Measurements from ENCODE around the gene PCDHGA2. TPM values are rescaled to one million over a fixed set of nuclear protein-coding genes. Genes with fewer than 3 reads are reported as not detected.
A peak's percentile ranks its signal among the peaks of the same experiment; 100 is the strongest.

Gene PCDHGA2
- total and polyA plus RNA-seq, 9 of the 15 experiments (the other 6 are each of a cell fraction or from before 2014, with no cell fraction given), result 0.07 to 0.27 (median 0.15) TPM; not detected in 2

DNA sequence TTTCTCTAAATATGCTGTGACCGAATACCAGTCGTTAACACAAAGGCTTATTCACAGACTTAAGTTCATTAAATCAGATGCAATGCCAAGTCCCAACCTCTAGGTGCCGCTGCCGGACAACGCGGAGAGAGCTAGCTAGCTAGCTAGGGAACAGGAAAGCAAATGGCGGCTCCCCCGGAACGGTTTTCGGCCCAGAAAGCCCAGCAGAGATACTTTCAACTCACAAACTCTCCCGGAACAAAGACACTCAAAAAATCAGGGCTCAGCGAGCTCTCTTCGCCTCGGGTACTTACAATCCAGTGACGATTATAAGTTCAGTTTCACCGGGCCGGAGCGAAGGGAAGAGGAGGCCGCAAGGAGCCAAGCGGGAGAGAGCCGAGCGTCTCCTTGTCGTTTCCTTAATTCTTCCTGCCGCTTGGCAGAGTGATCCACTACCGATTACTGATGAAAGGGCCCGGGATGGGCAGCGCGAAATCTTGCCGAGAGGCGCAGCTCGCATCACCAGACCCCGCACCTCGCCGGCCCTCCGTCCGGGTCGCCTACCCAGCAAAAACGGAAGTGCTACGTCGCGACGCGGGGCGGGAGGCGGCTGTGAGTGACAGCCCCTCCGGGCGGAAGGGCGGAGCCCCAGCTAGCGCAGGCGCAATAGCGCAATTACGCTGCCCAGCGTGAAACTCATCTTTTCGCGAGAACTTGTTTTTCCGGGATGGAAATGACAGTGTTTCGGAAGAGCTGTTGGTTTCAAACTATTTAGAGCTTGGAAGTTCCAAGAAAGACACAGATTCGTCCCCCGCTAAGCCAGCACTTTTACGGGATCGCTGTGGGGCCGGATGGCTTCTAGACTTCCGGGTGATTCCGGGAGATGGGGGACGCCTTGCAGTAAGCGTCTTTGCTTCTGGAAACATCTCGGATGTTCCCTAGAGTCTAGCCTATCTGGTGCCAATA, 18.1 kb upstream of the PCDHGA2 start, which contains the start of gene TAF7 (continued):
- TF ChIP-seq ETS2 (tag; IDR thresholded peaks at IDR 0.05; ENCODE audit: borderline replicate concordance, poor library complexity, severe bottlenecking), result no peak
- TF ChIP-seq, protein P1, sequence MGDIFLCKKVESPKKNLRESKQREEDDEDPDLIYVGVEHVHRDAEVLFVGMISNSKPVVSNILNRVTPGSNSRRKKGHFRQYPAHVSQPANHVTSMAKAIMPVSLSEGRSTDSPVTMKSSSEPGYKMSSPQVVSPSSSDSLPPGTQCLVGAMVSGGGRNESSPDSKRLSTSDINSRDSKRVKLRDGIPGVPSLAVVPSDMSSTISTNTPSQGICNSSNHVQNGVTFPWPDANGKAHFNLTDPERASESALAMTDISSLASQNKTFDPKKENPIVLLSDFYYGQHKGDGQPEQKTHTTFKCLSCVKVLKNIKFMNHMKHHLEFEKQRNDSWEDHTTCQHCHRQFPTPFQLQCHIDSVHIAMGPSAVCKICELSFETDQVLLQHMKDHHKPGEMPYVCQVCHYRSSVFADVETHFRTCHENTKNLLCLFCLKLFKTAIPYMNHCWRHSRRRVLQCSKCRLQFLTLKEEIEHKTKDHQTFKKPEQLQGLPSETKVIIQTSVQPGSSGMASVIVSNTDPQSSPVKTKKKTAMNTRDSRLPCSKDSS (IDR thresholded peaks at IDR 0.05; ENCODE audit: low read depth, partially characterized antibody), result peak; percentile 21
- TF ChIP-seq, protein P2, sequence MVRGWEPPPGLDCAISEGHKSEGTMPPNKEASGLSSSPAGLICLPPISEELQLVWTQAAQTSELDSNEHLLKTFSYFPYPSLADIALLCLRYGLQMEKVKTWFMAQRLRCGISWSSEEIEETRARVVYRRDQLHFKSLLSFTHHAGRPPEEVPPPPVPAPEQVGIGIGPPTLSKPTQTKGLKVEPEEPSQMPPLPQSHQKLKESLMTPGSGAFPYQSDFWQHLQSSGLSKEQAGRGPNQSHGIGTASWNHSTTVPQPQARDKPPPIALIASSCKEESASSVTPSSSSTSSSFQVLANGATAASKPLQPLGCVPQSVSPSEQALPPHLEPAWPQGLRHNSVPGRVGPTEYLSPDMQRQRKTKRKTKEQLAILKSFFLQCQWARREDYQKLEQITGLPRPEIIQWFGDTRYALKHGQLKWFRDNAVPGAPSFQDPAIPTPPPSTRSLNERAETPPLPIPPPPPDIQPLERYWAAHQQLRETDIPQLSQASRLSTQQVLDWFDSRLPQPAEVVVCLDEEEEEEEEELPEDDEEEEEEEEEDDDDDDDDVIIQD (CRISPR knock-in tag; IDR thresholded peaks at IDR 0.05), result no peak
- TF ChIP-seq ZNF184 (CRISPR knock-in tag; IDR thresholded peaks at IDR 0.05), result no peak
- TF ChIP-seq ZFP36 (IDR thresholded peaks at IDR 0.05; ENCODE audit: low read depth, low read length, partially characterized antibody), result no peak
- TF ChIP-seq HDAC6 (IDR thresholded peaks at IDR 0.05; ENCODE audit: low read depth, low read length), result no peak
- TF ChIP-seq, protein P3, sequence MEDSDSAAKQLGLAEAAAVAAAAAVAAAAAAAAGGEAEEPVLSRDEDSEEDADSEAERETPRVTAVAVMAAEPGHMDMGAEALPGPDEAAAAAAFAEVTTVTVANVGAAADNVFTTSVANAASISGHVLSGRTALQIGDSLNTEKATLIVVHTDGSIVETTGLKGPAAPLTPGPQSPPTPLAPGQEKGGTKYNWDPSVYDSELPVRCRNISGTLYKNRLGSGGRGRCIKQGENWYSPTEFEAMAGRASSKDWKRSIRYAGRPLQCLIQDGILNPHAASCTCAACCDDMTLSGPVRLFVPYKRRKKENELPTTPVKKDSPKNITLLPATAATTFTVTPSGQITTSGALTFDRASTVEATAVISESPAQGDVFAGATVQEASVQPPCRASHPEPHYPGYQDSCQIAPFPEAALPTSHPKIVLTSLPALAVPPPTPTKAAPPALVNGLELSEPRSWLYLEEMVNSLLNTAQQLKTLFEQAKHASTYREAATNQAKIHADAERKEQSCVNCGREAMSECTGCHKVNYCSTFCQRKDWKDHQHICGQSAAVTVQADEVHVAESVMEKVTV (CRISPR knock-in tag; IDR thresholded peaks at IDR 0.05), result no peak
- peak; percentile 89 for TF ChIP-seq PML (IDR thresholded peaks at IDR 0.05; ENCODE audit: low read length)
- no peak for TF ChIP-seq ZNF75A (CRISPR knock-in tag; IDR thresholded peaks at IDR 0.05)
- no peak for TF ChIP-seq TSC22D4 (tag; IDR thresholded peaks at IDR 0.05)
- TF ChIP-seq PTRF (tag; IDR thresholded peaks at IDR 0.05), result no peak
- TF ChIP-seq, protein P4, sequence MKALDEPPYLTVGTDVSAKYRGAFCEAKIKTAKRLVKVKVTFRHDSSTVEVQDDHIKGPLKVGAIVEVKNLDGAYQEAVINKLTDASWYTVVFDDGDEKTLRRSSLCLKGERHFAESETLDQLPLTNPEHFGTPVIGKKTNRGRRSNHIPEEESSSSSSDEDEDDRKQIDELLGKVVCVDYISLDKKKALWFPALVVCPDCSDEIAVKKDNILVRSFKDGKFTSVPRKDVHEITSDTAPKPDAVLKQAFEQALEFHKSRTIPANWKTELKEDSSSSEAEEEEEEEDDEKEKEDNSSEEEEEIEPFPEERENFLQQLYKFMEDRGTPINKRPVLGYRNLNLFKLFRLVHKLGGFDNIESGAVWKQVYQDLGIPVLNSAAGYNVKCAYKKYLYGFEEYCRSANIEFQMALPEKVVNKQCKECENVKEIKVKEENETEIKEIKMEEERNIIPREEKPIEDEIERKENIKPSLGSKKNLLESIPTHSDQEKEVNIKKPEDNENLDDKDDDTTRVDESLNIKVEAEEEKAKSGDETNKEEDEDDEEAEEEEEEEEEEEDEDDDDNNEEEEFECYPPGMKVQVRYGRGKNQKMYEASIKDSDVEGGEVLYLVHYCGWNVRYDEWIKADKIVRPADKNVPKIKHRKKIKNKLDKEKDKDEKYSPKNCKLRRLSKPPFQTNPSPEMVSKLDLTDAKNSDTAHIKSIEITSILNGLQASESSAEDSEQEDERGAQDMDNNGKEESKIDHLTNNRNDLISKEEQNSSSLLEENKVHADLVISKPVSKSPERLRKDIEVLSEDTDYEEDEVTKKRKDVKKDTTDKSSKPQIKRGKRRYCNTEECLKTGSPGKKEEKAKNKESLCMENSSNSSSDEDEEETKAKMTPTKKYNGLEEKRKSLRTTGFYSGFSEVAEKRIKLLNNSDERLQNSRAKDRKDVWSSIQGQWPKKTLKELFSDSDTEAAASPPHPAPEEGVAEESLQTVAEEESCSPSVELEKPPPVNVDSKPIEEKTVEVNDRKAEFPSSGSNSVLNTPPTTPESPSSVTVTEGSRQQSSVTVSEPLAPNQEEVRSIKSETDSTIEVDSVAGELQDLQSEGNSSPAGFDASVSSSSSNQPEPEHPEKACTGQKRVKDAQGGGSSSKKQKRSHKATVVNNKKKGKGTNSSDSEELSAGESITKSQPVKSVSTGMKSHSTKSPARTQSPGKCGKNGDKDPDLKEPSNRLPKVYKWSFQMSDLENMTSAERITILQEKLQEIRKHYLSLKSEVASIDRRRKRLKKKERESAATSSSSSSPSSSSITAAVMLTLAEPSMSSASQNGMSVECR (CRISPR knock-in tag; IDR thresholded peaks at IDR 0.05), result peak; percentile 82
- TF ChIP-seq, protein P5, sequence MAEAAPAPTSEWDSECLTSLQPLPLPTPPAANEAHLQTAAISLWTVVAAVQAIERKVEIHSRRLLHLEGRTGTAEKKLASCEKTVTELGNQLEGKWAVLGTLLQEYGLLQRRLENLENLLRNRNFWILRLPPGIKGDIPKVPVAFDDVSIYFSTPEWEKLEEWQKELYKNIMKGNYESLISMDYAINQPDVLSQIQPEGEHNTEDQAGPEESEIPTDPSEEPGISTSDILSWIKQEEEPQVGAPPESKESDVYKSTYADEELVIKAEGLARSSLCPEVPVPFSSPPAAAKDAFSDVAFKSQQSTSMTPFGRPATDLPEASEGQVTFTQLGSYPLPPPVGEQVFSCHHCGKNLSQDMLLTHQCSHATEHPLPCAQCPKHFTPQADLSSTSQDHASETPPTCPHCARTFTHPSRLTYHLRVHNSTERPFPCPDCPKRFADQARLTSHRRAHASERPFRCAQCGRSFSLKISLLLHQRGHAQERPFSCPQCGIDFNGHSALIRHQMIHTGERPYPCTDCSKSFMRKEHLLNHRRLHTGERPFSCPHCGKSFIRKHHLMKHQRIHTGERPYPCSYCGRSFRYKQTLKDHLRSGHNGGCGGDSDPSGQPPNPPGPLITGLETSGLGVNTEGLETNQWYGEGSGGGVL (CRISPR knock-in tag; IDR thresholded peaks at IDR 0.05), result no peak
- TF ChIP-seq ZBED1 (IDR thresholded peaks at IDR 0.05), result peak; percentile 86
